ENCODE measurements around the gene ARAP2. TPM values are rescaled to one million over a fixed set of nuclear protein-coding genes. Genes with fewer than 3 reads are reported as not detected.

ARAP2 gene
- total and polyA plus RNA-seq, 2 experiments from 2014 or later = 0.92 to 4.8 TPM

DNA sequence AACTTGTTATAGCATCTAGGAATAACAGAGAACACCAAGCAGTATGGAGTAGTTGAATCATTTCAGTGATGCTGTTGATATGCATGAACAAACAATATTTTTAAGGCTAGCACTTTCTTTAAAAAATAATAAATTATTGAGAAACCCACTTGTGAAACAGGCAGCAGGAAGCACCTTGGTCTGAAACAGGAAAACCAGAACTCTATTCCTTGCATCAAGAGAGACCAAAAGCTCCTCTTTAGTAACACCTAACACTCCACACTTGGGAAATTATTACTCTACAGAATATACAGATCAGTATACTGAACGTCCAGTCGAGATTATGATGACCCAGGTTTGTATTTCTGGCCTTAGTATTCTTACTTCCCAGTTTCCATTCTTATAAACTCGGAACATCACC, 129.0 kb downstream of the ARAP2 start (continued):
- TF ChIP-seq, protein P1, sequence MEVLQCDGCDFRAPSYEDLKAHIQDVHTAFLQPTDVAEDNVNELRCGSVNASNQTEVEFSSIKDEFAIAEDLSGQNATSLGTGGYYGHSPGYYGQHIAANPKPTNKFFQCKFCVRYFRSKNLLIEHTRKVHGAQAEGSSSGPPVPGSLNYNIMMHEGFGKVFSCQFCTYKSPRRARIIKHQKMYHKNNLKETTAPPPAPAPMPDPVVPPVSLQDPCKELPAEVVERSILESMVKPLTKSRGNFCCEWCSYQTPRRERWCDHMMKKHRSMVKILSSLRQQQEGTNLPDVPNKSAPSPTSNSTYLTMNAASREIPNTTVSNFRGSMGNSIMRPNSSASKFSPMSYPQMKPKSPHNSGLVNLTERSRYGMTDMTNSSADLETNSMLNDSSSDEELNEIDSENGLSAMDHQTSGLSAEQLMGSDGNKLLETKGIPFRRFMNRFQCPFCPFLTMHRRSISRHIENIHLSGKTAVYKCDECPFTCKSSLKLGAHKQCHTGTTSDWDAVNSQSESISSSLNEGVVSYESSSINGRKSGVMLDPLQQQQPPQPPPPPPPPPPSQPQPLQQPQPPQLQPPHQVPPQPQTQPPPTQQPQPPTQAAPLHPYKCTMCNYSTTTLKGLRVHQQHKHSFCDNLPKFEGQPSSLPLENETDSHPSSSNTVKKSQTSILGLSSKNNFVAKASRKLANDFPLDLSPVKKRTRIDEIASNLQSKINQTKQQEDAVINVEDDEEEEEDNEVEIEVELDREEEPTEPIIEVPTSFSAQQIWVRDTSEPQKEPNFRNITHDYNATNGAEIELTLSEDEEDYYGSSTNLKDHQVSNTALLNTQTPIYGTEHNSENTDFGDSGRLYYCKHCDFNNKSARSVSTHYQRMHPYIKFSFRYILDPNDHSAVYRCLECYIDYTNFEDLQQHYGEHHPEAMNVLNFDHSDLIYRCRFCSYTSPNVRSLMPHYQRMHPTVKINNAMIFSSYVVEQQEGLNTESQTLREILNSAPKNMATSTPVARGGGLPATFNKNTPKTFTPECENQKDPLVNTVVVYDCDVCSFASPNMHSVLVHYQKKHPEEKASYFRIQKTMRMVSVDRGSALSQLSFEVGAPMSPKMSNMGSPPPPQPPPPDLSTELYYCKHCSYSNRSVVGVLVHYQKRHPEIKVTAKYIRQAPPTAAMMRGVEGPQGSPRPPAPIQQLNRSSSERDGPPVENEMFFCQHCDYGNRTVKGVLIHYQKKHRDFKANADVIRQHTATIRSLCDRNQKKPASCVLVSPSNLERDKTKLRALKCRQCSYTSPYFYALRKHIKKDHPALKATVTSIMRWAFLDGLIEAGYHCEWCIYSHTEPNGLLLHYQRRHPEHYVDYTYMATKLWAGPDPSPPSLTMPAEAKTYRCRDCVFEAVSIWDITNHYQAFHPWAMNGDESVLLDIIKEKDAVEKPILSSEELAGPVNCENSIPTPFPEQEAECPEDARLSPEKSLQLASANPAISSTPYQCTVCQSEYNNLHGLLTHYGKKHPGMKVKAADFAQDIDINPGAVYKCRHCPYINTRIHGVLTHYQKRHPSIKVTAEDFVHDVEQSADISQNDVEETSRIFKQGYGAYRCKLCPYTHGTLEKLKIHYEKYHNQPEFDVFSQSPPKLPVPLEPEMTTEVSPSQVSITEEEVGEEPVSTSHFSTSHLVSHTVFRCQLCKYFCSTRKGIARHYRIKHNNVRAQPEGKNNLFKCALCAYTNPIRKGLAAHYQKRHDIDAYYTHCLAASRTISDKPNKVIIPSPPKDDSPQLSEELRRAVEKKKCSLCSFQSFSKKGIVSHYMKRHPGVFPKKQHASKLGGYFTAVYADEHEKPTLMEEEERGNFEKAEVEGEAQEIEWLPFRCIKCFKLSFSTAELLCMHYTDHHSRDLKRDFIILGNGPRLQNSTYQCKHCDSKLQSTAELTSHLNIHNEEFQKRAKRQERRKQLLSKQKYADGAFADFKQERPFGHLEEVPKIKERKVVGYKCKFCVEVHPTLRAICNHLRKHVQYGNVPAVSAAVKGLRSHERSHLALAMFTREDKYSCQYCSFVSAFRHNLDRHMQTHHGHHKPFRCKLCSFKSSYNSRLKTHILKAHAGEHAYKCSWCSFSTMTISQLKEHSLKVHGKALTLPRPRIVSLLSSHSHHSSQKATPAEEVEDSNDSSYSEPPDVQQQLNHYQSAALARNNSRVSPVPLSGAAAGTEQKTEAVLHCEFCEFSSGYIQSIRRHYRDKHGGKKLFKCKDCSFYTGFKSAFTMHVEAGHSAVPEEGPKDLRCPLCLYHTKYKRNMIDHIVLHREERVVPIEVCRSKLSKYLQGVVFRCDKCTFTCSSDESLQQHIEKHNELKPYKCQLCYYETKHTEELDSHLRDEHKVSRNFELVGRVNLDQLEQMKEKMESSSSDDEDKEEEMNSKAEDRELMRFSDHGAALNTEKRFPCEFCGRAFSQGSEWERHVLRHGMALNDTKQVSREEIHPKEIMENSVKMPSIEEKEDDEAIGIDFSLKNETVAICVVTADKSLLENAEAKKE (CRISPR knock-in tag; IDR thresholded peaks at IDR 0.05) = no peak
- TF ChIP-seq EZH2phosphoT487 (IDR thresholded peaks at IDR 0.05; ENCODE audit: unreplicated experiment) (no peak), NANOG (IDR thresholded peaks at IDR 0.05; ENCODE audit: borderline replicate concordance) (no peak)

DNA sequence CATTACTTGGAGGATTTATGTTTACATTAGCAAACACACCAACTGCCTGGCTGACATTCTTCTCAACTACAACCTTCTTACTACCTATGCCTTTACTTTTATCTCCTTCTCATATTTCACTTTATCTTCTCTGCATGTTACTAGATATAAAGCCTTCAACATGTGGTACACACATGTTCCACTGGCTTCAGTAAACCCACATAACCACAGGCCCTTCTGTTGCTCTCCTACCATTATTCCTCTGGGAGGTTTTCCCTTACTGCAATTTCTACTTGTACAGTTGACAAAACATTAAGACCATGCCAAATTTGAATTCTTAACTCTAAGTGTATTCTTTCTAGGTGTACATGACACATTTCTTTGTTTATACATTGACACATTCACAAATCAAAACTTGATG, 133.1 kb downstream of the ARAP2 start:
- Mint-ChIP-seq H3K4me1 (no peaks in the 10 kb centered on the region), H3K4me3 (no peak overlapping the region), H3K27ac (no peak overlapping the region), H3K27me3 (ENCODE audit: insufficient read depth, low read depth, poor library complexity) (no peaks in the 10 kb centered on the region), H3K36me3 (ENCODE audit: low read depth) (no peaks in the 10 kb centered on the region), H3K9me3 (no peaks in the 10 kb centered on the region)
- H3K79me2 ChIP-seq (replicated peaks; ENCODE audit: insufficient read depth) = no peaks in the 10 kb centered on the region
- H3F3A ChIP-seq (replicated peaks; ENCODE audit: low read depth) = no peaks in the 10 kb centered on the region
- H3K27me3 ChIP-seq (ENCODE audit: insufficient read depth) = no peaks in the 10 kb centered on the region
- TF ChIP-seq CREB1 (CRISPR knock-in tag; IDR thresholded peaks at IDR 0.05; ENCODE audit: low read depth) = no peak
- DNase-seq (ENCODE audit: low spot score) (no peak), ATAC-seq (no peak)
- no peaks in the 10 kb centered on the region for H3K4me1 ChIP-seq (ENCODE audit: insufficient read depth)
- no peaks in the 10 kb centered on the region for H4K20me1 ChIP-seq (replicated peaks; ENCODE audit: insufficient read depth)
- no peak overlapping the region for H3K4me2 ChIP-seq
- H3K4me3 ChIP-seq = no peak overlapping the region
- no peak overlapping the region for H2AFZ ChIP-seq
- no peak overlapping the region for H3K27ac ChIP-seq (ENCODE audit: low read depth)
- H3K36me3 ChIP-seq (ENCODE audit: insufficient read depth) = no peaks in the 10 kb centered on the region
- no peaks in the 10 kb centered on the region for H3K9me2 ChIP-seq (ENCODE audit: insufficient read depth)

DNA sequence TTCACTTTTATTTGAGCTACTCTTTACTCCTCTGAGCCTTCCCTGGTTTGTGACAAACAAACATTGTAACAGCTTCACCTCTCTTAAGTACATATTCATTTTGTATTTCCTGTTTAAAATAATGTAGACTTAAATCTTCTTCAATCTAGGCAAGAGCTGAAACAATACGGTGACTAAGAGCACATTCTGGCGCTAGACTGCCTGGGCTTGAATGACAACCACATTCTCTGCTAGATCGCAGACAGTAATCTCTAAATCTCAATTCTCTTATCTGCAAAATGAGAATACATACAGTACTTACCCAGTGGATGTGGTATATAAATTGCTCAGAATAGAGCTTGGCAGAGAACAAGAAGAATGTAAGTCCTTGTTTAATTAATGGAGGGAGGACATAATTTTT, 144.8 kb downstream of the ARAP2 start:
- ATAC-seq (no peak), DNase-seq (ENCODE audit: low spot score) (no peak)
- H2AFZ ChIP-seq = no peak overlapping the region
- no peak overlapping the region for H3K27ac Mint-ChIP-seq
- no peaks in the 10 kb centered on the region for H3K4me1 ChIP-seq (ENCODE audit: insufficient read depth)
- no peak overlapping the region for H3K4me3 ChIP-seq
- H3F3A ChIP-seq (replicated peaks; ENCODE audit: low read depth) = no peaks in the 10 kb centered on the region
- no peaks in the 10 kb centered on the region for H4K20me1 ChIP-seq (replicated peaks; ENCODE audit: insufficient read depth)
- H3K36me3 ChIP-seq (ENCODE audit: insufficient read depth) = no peaks in the 10 kb centered on the region
- H3K9me3 Mint-ChIP-seq = peaks cover 6% of the 10 kb centered on the region; the same call in 2 of the 3 replicates
- H3K4me1 Mint-ChIP-seq = no peaks in the 10 kb centered on the region
- no peak overlapping the region for H3K27ac ChIP-seq (ENCODE audit: low read depth)
- H3K9me2 ChIP-seq (ENCODE audit: insufficient read depth) = no peaks in the 10 kb centered on the region
- H3K27me3 Mint-ChIP-seq (ENCODE audit: insufficient read depth, low read depth, poor library complexity) = no peaks in the 10 kb centered on the region
- H3K4me2 ChIP-seq = no peak overlapping the region
- H3K4me3 Mint-ChIP-seq = no peak overlapping the region
- H3K27me3 ChIP-seq (ENCODE audit: insufficient read depth) = no peaks in the 10 kb centered on the region
- H3K36me3 Mint-ChIP-seq (ENCODE audit: low read depth) = peaks cover 6% of the 10 kb centered on the region; the same call in 2 of the 3 replicates
- H3K79me2 ChIP-seq (replicated peaks; ENCODE audit: insufficient read depth) = no peaks in the 10 kb centered on the region
- no peak for TF ChIP-seq JUNB (IDR thresholded peaks at IDR 0.05; ENCODE audit: unreplicated experiment)
- TF ChIP-seq, protein P1 (CRISPR knock-in tag; IDR thresholded peaks at IDR 0.05) = no peak

All from GM23338 (cell line).